ENCODE data around the gene ABCC11.

DNA sequence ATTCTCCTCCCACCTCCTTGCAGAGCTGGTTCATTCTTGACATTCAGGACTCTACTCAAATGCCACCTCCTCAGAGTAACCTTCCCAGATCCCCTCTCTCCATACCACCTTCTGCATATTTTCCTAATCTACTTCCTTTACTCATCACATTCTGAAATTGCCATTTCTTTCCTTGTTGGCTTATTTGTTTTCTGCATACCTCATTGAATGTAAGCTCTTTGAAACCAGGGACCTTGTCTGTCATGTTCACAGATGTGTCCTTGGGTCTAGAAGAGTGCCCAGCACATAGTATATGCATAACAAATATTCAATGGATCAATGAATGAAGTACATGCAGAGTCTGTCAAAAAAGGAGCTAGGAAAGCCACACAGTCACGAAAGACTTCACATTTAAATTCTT lies 11.1 kb downstream of the ABCC11 start:
- TF ChIP-seq, protein P1, sequence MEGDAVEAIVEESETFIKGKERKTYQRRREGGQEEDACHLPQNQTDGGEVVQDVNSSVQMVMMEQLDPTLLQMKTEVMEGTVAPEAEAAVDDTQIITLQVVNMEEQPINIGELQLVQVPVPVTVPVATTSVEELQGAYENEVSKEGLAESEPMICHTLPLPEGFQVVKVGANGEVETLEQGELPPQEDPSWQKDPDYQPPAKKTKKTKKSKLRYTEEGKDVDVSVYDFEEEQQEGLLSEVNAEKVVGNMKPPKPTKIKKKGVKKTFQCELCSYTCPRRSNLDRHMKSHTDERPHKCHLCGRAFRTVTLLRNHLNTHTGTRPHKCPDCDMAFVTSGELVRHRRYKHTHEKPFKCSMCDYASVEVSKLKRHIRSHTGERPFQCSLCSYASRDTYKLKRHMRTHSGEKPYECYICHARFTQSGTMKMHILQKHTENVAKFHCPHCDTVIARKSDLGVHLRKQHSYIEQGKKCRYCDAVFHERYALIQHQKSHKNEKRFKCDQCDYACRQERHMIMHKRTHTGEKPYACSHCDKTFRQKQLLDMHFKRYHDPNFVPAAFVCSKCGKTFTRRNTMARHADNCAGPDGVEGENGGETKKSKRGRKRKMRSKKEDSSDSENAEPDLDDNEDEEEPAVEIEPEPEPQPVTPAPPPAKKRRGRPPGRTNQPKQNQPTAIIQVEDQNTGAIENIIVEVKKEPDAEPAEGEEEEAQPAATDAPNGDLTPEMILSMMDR (IDR thresholded peaks at IDR 0.05): no peak
- TF ChIP-seq EP300 (IDR thresholded peaks at IDR 0.05) (no peak), POLR2A (IDR thresholded peaks at IDR 0.05) (no peak), POLR2AphosphoS5 (IDR thresholded peaks at IDR 0.05) (no peak)
